Neural cell (in vitro differentiated cells): ENCODE measurements around the gene TNS1. TPM values are rescaled to one million over a fixed set of nuclear protein-coding genes. Genes with fewer than 3 reads are reported as not detected.

Experiments
- H2AFZ ChIP-seq: fragments of 200-600, 300-800 bp; sonication (generic), shearing (Covaris generic); 2 replicates; pipeline ENCODE4 v1.6.0; 2014; ENCODE audit warnings: low read depth, mild to moderate bottlenecking, antibody characterized with exemption, low read length, moderate library complexity
- H3F3A ChIP-seq: fragments of 200-600 bp; shearing (Covaris generic); 2 replicates; pipeline ENCODE4 v1.6.1; 2016; ENCODE audit warnings: mild to moderate bottlenecking, moderate library complexity, mixed read lengths, antibody characterized with exemption, low read length; ENCODE audit not compliant: insufficient read depth, poor library complexity, severe bottlenecking
- H3K27ac ChIP-seq: fragments of 200-600, 300-800 bp; sonication (generic), shearing (Covaris generic); 2 replicates; pipeline ENCODE4 v1.5.1; 2014; ENCODE audit warnings: mild to moderate bottlenecking, low read length, moderate library complexity
- H3K27me3 ChIP-seq: fragments of 300-800, 200-600 bp; sonication (generic), shearing (Covaris generic); 2 replicates; pipeline ENCODE4 v1.6.0; 2014; ENCODE audit warnings: mild to moderate bottlenecking, low read depth, low read length, moderate library complexity; ENCODE audit not compliant: insufficient read depth
- H3K36me3 ChIP-seq: fragments of 300-800, 200-600 bp; sonication (generic), shearing (Covaris generic); 2 replicates; pipeline ENCODE4 v1.5.1; 2014; ENCODE audit warnings: mild to moderate bottlenecking, antibody characterized with exemption, low read length, moderate library complexity; ENCODE audit not compliant: insufficient read depth
- H3K4me2 ChIP-seq: fragments of 300-800, 200-600 bp; sonication (generic), shearing (Covaris generic); 2 replicates; pipeline ENCODE4 v1.6.0; 2014; ENCODE audit warnings: mild to moderate bottlenecking, low read length
- H3K4me3 ChIP-seq: fragments of 300-800, 200-600 bp; sonication (generic), shearing (Covaris generic); 2 replicates; pipeline ENCODE4 v1.5.1; 2014; ENCODE audit warnings: mild to moderate bottlenecking, low read length, moderate library complexity
- H3K79me2 ChIP-seq: fragments of 200-600 bp; shearing (Covaris generic); replicated peaks from 2 replicates; pipeline ENCODE4 v1.6.0; 2014; ENCODE audit warnings: mild to moderate bottlenecking, low read length, moderate library complexity; ENCODE audit not compliant: insufficient read depth
- H3K9ac ChIP-seq: fragments of 300-800, 200-600 bp; sonication (generic), shearing (Covaris generic); 2 replicates; pipeline ENCODE4 v1.6.1; 2016; ENCODE audit warnings: mild to moderate bottlenecking, low read length, mixed read lengths
- H3K9me2 ChIP-seq: fragments of 200-600 bp; shearing (Covaris generic); 2 replicates; pipeline ENCODE4 v1.6.1; 2016; ENCODE audit warnings: mild to moderate bottlenecking, low read length, mixed read lengths; ENCODE audit not compliant: insufficient read depth
- H3K9me3 ChIP-seq: fragments of 200-600, 300-800 bp; sonication (generic), shearing (Covaris generic); 2 replicates; pipeline ENCODE4 v1.6.1; 2016; ENCODE audit warnings: mild to moderate bottlenecking, mixed run types, low read length, moderate library complexity, mixed read lengths
- H4K20me1 ChIP-seq: fragments of 200-600 bp; shearing (Covaris generic); 2 replicates; pipeline ENCODE4 v1.6.1; 2016; ENCODE audit warnings: mild to moderate bottlenecking, mixed run types; ENCODE audit not compliant: insufficient read depth
- CTCF ChIP-seq: fragments of 450-650 bp; IDR thresholded peaks from 2 replicates; pipeline ENCODE4 v1.5.1; 2014; ENCODE audit warnings: antibody characterized with exemption, mild to moderate bottlenecking, moderate library complexity; ENCODE audit not compliant: poor library complexity, severe bottlenecking
- EP300 ChIP-seq: fragments of 450-650 bp; conservative IDR thresholded peaks from 2 replicates; pipeline ENCODE4 v1.6.1; 2014; ENCODE audit warnings: antibody characterized with exemption, mild to moderate bottlenecking, moderate library complexity; ENCODE audit not compliant: poor library complexity, severe bottlenecking
- EZH2 ChIP-seq: fragments of 200-600, 300-800 bp; shearing (Covaris generic), sonication (generic); IDR thresholded peaks from 2 replicates; pipeline ENCODE4 v1.6.1; 2014; ENCODE audit warnings: antibody characterized with exemption, low read length, borderline replicate concordance, mild to moderate bottlenecking; ENCODE audit not compliant: insufficient read depth, poor library complexity, severe bottlenecking
- MXI1 ChIP-seq: fragments of 450-650 bp; conservative IDR thresholded peaks from 2 replicates; pipeline ENCODE4 v1.6.1; 2014; ENCODE audit warnings: antibody characterized with exemption, mild to moderate bottlenecking; ENCODE audit not compliant: poor library complexity, severe bottlenecking
- POLR2AphosphoS5 ChIP-seq: IDR thresholded peaks from 2 replicates; pipeline ENCODE4 v1.6.1; 2012
- RAD21 ChIP-seq: fragments of 450-650 bp; conservative IDR thresholded peaks from 2 replicates; pipeline ENCODE4 v1.6.1; 2014; ENCODE audit warnings: antibody characterized with exemption, mild to moderate bottlenecking, moderate library complexity
- SMC3 ChIP-seq: fragments of 450-650 bp; conservative IDR thresholded peaks from 2 replicates; pipeline ENCODE4 v1.6.1; 2014; ENCODE audit warnings: antibody characterized with exemption, mild to moderate bottlenecking, moderate library complexity; ENCODE audit not compliant: poor library complexity
- TAF1 ChIP-seq: IDR thresholded peaks from 2 replicates; pipeline ENCODE4 v1.6.1; 2012; ENCODE audit warnings: low read depth
- polyA plus RNA-seq: library from polyadenylated mRNA; depleted of rRNA; stranded (reverse); fragments of >200 nt; gene quantifications from 2 replicates; pipeline ENCODE4 v1.2.3, GENCODE V29; 2014
- TF ChIP-seq, protein P1 (sequence below): IDR thresholded peaks from 2 replicates; pipeline ENCODE4 v1.6.1; 2012; ENCODE audit warnings: borderline replicate concordance

Gene TNS1
- polyA plus RNA-seq, 1 donor from 2014 or later: 1.5 TPM

DNA sequence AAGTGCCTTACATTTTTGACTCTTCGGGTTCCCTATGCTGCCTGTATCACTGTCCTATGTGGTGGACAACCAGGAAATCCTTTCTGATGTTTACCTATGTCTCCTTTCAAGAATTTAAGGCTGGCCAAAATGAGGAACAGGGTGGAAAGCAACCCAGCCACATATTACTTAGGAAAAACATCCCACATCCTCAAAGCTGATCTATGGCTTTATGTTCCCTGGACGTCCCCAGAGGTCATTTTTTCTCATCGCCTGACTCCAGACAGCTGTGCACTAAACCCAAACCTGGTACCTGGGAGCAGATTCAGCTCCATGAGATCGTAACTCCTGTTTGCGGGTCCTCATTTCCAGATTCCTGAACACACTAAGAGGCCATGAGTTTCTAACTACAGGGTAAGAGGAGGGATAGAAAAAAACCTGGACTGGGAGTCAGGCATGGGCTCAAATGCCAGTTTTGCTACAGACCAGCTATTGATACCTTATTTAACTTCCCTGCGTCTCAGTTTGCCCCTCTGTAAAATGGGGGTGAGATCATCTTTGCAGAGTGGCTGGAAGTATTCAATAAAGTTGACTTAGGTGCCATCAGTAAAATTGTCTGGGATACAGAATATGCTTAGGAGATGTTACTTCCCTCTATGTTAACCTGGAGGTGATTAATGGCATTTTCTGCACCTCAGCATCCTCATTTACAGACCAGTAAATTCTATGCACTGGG lies 70.8 kb downstream of the TNS1 start:
- TF ChIP-seq CTCF (no peak), EP300 (no peak), EZH2 (no peak), SMC3 (no peak), RAD21 (no peak), TAF1 (no peak), MXI1 (no peak), POLR2AphosphoS5 (no peak)
- TF ChIP-seq, protein P1, sequence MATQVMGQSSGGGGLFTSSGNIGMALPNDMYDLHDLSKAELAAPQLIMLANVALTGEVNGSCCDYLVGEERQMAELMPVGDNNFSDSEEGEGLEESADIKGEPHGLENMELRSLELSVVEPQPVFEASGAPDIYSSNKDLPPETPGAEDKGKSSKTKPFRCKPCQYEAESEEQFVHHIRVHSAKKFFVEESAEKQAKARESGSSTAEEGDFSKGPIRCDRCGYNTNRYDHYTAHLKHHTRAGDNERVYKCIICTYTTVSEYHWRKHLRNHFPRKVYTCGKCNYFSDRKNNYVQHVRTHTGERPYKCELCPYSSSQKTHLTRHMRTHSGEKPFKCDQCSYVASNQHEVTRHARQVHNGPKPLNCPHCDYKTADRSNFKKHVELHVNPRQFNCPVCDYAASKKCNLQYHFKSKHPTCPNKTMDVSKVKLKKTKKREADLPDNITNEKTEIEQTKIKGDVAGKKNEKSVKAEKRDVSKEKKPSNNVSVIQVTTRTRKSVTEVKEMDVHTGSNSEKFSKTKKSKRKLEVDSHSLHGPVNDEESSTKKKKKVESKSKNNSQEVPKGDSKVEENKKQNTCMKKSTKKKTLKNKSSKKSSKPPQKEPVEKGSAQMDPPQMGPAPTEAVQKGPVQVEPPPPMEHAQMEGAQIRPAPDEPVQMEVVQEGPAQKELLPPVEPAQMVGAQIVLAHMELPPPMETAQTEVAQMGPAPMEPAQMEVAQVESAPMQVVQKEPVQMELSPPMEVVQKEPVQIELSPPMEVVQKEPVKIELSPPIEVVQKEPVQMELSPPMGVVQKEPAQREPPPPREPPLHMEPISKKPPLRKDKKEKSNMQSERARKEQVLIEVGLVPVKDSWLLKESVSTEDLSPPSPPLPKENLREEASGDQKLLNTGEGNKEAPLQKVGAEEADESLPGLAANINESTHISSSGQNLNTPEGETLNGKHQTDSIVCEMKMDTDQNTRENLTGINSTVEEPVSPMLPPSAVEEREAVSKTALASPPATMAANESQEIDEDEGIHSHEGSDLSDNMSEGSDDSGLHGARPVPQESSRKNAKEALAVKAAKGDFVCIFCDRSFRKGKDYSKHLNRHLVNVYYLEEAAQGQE: no peak
- H4K20me1 ChIP-seq: no peaks in the 10 kb centered on the region
- no peak overlapping the region for H3K4me2 ChIP-seq
- no peak overlapping the region for H3K9ac ChIP-seq
- H3F3A ChIP-seq: no peaks in the 10 kb centered on the region
- no peaks in the 10 kb centered on the region for H3K36me3 ChIP-seq
- no peak overlapping the region for H3K27ac ChIP-seq
- H3K9me2 ChIP-seq: no peaks in the 10 kb centered on the region
- no peaks in the 10 kb centered on the region for H3K9me3 ChIP-seq
- no peaks in the 10 kb centered on the region for H3K79me2 ChIP-seq
- H3K27me3 ChIP-seq: no peaks in the 10 kb centered on the region
- H3K4me3 ChIP-seq: no peak overlapping the region
- H2AFZ ChIP-seq: no peak overlapping the region

DNA sequence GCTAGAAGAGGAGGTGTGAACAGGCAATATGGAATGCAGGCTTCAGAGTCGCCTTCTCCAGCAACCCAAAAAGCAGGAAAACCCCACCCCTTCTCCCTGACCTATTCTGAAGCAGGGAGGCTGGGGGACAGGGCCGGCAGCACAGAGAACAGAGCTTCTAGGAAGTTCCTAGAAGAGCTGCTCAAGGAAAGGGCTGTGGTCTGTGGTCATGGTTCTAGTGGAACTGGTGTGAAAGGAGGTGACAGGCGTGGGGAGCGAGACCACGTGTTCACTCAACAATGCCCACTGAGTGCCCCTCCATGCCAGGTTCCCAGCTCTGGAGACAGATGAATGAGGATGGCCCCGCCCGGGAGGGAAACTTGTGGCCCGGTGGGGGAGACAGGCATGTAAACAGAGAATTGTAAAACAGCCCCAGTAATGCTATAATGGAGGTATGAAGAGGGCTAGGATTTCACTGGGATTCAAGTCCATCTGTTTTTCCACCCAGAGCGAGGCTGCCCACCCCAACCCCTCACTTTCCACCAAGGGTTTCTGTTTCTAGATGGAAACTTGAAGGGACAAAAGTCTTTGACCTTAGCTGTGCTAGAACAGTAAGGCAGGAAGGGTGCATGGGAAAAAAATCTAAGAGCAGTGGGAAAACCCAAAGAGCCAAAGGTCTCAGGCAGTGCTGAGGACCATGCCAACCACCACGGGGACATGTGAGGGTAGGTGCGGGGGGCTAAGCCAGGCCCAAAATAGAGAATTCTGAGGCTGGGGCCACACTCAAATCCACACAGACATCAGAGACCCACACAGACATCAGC lies 71.8 kb downstream of the TNS1 start:
- no peak for TF ChIP-seq POLR2AphosphoS5
- TF ChIP-seq EP300: no peak
- TF ChIP-seq TAF1: no peak
- no peak for TF ChIP-seq MXI1
- TF ChIP-seq EZH2: no peak
- TF ChIP-seq RAD21: no peak
- no peak for TF ChIP-seq SMC3
- TF ChIP-seq CTCF: no peak
- H3K4me3 ChIP-seq: no peak overlapping the region
- no peaks in the 10 kb centered on the region for H4K20me1 ChIP-seq
- H3F3A ChIP-seq: no peaks in the 10 kb centered on the region
- H3K79me2 ChIP-seq: no peaks in the 10 kb centered on the region
- H3K4me2 ChIP-seq: no peak overlapping the region
- no peak overlapping the region for H2AFZ ChIP-seq
- H3K36me3 ChIP-seq: no peaks in the 10 kb centered on the region
- H3K27ac ChIP-seq: no peak overlapping the region
- H3K9me2 ChIP-seq: no peaks in the 10 kb centered on the region
- no peaks in the 10 kb centered on the region for H3K9me3 ChIP-seq
- H3K27me3 ChIP-seq: no peaks in the 10 kb centered on the region
- H3K9ac ChIP-seq: no peak overlapping the region
